NCI-H2029 (cell line): ENCODE results near the gene SLC35B4.

Experiments used
- DNase-seq: peaks from one replicate; lab custom pipeline; 2025; lab: John Stamatoyannopoulos, UW

SLC35B4 gene

GRCh38 chr7:134316539-134317344, at the start of gene SLC35B4:
Gene SLC35B4 (minus strand): TSS chr7:134316930. CDS start chr7:134316751, 179 bp downstream.
- peak; percentile 92 for DNase-seq

GRCh38 chr7:134366481-134366880, 49.8 kb upstream of the SLC35B4 start:
- DNase-seq = no peak

DNA sequence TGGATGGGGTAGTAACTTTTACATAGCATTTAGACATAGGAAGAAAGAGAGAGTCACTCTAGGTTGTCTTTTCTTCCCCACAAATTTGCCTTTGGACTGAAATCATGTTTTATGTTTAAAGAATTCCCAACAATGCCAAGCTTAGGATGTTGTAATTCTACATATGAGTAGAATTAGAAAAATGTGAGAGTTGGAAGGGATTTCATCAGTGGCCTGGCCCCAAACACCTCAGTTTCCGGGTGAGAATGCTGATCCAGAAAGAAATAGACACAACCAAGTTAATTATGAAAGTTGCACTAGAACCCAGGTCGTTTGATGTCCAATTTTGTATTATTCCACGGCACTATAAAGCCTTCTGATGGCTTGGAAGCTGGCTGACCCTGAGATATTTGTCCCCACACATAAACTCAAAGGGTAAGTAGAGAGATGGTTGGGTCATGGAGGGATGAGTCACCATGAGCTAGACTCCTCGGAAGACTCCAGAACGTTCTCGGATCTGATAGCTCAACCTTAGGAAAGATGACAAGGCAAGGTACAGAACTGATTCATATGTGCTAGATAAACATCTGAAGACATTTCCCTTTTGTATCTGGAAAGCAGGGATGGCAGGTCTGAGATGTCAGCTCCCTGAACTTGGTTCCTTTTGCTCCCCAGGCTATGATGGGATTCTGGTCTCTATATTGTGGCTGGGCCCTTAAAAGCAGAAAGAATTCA, 48.8 kb upstream of the SLC35B4 start:
- no peak for DNase-seq

- no peak for DNase-seq
Measured at GRCh38 chr7:134364619-134365037, 47.9 kb upstream of the SLC35B4 start.

DNA sequence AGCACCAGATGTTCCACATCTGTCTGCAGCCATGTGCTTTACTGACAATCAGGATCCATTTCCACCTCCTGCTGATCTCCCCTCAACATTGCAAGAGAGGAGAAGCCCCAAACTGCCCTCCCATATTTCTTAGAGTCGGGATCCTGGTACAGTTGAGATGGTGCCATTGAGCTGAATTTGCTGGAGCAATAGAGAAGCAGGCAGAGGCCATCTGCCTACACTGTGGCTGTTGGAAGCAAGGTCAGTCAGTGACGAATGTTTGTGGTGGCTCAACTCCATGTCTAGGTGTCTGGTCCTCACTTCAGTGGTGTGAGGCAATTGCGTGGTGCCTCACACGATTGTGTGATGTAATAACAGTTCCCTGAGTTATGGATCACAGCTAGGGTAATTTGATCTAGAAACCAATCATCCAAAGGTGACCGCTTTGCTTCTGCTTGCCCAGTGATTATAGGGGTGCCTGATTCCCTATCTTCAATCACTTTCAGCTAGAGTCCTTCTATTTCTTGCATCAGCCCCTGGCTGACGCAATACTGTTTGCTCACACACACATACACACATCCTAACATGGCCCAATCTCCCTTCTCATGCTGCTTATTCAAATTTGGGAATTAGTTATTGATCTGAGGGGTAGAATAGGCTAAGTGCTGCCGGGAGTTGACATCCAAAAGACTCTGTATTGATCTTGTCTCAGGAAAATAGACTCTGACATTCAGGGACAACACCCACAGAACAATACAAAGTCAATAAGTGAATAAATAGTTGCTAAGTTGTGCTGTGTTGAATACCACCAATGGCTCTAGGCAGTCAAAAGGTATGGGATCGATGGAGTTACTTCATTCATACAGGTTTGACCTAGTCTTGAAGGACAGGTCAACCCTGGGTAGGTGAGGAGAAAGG, 46.1 kb upstream of the SLC35B4 start:
- no peak for DNase-seq

- DNase-seq = no peak
Measured at GRCh38 chr7:134359787-134360432, 43.2 kb upstream of the SLC35B4 start.

- DNase-seq = no peak
Measured at GRCh38 chr7:134357486-134357885, 40.8 kb upstream of the SLC35B4 start.

- DNase-seq = no peak
Measured at GRCh38 chr7:134356421-134356936, 39.7 kb upstream of the SLC35B4 start.

- no peak for DNase-seq
Measured at GRCh38 chr7:134355927-134356326, 39.2 kb upstream of the SLC35B4 start.

GRCh38 chr7:134355004-134355525, 38.3 kb upstream of the SLC35B4 start:
- DNase-seq = no peak

DNA sequence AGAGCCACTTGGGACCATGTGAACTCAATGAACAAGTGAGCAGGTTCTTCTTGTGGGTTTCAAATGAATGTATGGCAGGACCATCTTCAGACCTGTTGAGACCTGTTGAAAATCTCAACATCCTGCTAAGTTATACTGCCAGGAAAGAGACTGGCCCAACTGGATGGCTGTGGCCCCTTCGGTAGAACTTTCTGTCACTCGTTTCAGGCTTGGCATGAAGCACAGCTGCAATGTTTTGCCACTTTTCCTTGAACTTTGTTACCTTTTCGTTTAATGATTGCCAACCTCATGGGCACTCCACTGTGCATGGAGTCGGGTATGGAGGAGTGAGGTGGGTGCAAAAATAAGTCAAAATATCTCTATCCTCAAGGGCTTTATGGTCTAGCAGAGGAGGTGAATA, 36.7 kb upstream of the SLC35B4 start:
- DNase-seq = no peak

DNA sequence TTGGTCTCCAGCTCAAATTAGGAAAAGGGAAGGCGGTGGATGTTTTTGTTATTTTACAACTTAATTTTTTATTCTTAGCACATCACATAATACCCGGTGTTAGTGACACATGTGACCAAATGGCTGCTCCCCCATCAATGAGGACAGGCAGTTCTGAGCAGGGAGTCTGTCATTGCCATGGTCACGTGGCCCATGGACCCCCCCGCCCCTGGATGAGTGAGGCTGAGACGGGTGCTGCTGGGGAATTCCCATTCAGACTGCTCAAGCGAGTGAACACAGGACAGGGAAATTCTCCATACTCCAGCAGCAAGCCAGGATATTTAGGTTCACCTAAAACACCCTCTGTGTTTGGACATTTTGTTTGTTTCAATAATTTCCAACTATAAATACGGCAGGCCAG, 34.7 kb upstream of the SLC35B4 start:
- DNase-seq = no peak

- no peak for DNase-seq
Measured at GRCh38 chr7:134350709-134351108, 34.0 kb upstream of the SLC35B4 start.

DNA sequence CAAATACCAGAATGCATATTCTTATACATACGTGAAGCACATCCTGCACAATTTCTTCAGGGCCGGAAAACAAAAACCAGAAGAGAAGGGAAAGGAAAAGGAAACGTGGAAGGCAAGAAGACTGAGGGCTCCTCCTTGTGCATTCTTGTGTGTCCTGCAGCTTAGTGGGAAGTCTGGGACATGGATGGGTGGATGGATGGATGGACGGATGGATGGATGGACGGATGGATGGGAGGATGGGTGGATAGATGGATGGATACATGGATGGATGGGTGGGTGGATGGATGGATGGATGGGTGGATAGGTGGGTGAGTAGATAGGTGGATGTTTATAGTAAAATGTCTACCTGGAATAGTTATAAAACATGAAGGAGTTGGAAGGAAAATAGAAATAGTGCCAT, 30.8 kb upstream of the SLC35B4 start:
- no peak for DNase-seq

- no peak for DNase-seq
Measured at GRCh38 chr7:134343796-134344195, 27.1 kb upstream of the SLC35B4 start.

DNA sequence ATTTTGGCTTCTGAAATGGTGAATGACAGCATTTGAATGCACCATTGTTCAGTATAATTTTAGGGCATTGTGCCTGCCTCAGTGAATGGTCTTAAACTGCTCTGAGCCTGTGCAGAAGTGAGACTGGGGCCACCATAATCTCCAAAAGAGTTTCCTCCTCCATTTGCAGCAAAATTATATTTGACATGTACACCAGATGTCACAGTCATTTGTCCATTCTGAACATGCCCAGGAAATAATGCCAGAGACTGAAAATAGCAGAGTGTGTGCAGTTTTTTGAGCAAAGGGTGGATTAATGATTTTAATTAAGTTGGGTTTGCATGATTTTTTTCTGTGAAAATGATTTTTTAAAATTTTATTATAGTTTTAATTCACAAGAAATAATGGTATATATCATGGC, 26.4 kb upstream of the SLC35B4 start:
- no peak for DNase-seq

DNA sequence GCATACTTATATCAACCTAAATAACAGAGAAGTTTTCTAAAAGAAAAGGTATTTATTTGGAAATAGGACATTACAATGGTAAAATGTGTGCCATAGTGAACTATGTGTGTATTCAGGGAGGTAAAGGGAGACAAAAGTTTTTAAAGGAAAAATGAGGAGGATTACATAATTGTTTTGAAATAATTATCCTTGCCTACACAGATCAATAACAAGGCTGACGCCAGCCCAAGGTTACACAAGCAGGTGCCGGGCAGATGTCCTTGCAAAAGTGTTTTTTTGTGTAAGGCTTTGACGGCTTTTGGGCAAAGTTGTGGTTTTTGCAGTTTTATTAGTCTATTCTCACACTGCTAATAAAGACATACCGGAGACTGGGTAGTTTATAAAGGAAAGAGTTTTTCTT, 22.7 kb upstream of the SLC35B4 start:
- no peak for DNase-seq

GRCh38 chr7:134337980-134338379, 21.2 kb upstream of the SLC35B4 start:
- no peak for DNase-seq

- no peak for DNase-seq
Measured at GRCh38 chr7:134334408-134334807, 17.7 kb upstream of the SLC35B4 start.

- DNase-seq = no peak
Measured at GRCh38 chr7:134333943-134334342, 17.2 kb upstream of the SLC35B4 start.

DNA sequence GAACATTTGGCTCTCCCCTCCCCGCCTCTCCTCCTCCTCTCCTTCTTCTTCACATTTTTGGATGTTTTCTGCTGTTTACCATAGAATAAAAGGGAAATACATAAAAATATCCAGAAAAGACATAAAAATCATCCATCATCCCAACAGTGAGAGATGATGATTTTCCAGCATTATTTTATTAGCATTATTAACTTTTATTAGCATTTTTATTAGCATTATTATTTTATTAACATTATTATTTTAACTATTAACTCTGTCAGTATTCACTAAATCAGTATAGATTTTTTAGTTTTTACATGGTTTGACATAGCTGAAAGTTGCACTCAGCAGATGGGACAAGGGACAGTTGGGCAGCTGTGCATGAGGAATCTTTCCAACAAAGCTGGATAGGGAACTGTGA, 16.2 kb upstream of the SLC35B4 start:
- no peak for DNase-seq
